ENCODE measurements around the gene IAH1.
"Not testable (repeated sequence)": the region's sequence is repeated elsewhere in the genome, so short reads cannot be mapped to it uniquely, and the experiment has no call there.

The IAH1 gene

DNA sequence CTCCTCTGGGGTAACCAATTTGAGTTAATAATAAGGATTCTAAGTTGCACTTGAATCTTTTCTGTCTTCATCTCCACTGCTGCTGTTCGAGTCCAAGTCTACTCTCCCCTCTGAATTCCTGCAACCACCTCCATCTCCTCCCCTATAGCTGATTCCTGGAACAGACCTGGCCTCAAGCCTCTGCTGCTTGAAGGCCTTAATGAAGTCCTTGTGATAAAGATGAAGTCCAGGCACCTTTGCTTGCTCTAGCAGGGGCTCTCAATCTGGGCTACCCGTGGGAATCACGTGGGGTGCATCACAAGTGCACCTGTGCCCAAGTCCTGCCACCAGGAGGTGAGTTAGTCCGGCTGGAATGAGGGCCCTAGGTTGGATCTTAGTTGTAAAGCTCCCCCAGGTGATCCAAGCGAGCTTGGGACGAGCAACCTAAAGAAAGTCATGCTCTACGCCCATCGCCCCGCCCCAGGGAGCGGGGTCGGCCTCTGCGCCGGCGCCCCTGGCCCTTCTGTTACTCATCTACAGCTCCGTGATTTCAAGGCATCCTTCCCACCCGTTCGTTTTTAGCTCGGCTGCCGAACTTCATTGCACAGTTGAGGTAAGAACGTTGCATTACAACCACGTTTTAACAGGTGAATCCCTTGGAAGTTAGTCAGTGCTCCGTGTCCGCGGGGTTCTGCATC is 905 bp upstream of the IAH1 start:
- DNase-seq: peak; percentile 19

DNA sequence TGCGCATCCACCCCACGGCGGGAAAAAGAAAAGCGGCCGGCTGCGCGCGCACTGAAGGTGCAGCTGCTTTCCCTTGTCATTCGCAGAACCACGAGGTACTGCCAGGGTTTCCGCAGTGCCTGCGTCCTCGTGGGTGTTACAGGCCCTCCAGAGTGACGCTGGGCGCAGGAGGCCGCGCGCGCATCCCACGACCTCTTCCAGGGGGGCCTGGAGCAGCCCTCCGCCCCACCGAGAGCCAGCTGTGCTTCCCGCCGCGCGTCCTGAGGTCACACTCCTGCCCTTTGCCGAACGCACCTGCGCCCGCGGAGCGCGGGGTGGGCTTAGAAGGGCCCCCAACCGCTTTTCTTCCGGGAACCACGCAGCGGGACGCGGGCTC is 378 bp upstream of the IAH1 start:
- DNase-seq: no peak

DNA sequence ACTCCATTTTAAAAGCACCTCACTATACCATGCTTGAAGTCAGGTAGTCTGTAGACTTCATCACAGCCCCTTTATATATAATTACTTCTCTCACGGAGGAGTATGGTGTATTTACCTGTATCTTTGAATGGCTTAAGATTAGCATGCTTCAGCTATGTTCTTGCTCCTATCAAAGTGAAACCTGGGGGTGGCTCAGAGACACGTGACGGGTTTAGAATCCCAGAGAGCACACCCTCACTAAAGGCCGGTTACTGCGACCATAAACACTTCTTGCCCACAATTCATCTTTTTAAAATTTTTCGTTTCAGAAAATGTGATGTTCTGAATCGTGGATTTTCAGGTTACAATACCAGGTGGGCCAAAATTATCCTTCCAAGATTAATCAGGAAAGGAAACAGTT is 3.6 kb downstream of the IAH1 start:
- DNase-seq: no peak

DNA sequence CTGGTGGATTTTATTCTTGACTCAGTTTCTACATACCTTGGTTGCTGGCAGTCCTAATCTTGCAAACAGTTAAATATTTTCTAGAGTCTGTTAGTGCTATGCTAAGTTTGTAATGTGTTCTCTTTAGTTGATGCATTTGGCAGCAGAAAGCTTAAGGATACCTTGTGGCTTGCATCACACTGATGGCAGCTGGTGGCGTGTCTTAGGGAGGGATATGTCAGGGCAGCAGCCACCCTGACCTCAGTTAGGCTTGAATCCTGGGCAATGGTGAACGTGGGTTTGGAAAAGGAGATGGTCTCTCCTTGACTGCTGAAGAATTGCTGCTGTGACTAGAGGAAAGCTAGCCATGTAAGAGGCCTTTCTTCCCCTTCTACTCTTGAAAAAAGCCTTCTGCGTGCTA is 4.2 kb downstream of the IAH1 start:
- DNase-seq: no peak

DNA sequence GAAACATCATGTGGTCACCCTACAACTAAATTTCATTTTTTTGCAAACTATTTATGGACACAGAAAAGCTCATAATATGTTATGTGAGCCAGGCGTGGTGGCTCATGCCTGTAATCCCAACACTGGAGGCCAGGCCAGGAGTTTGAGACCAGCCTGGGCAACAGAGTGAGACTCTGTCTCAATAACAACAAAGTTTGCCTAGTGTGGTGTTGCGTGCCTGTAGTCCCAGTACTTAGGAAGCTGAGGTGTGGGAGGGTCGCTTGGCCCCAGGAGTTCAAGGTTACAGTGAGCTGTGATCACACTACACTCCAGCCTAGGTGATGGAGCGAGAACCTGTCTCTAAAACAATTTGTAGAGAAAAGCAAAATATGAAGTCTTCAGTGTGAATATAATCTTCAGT is 5.8 kb downstream of the IAH1 start:
- DNase-seq: no peak

DNA sequence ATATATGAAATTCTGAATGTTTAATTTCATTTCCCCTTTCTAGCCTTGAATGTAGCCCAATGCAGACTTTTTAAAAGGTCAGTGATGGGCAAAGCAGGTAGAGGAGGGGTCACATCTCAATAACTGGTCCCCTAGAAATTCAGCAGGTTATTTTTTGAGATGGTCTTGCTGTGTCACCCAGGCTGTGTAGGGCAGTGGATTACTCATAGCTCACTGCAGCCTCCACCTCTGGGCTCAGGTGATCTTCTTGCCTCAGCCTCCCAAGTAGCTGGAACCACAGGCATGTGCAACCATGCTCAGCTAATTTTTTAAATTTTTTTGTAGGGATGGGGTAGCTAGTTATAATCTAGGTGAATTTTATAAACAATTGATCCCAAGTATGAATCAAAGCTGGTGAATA is 8.8 kb downstream of the IAH1 start:
- DNase-seq: no peak

DNA sequence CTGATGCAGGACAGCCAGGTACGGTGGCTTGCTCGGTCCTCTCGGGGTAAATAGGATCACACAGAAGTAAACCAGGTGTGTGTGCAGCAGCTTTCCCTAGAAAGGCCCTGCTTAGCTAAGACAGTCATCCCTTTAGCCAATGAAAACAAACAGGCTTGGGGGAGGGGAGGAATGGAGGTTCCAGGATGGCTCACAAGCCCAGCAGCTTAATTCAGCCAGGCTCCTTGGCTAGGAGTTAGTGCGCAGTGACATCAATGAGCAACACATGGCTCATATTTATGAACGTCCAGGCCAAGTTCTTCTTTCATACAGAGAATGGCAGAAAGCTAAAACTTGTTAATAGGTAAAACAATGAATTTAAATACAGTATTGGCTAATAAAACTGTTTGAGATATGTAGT is 10.2 kb downstream of the IAH1 start:
- DNase-seq: peak; percentile 25

DNA sequence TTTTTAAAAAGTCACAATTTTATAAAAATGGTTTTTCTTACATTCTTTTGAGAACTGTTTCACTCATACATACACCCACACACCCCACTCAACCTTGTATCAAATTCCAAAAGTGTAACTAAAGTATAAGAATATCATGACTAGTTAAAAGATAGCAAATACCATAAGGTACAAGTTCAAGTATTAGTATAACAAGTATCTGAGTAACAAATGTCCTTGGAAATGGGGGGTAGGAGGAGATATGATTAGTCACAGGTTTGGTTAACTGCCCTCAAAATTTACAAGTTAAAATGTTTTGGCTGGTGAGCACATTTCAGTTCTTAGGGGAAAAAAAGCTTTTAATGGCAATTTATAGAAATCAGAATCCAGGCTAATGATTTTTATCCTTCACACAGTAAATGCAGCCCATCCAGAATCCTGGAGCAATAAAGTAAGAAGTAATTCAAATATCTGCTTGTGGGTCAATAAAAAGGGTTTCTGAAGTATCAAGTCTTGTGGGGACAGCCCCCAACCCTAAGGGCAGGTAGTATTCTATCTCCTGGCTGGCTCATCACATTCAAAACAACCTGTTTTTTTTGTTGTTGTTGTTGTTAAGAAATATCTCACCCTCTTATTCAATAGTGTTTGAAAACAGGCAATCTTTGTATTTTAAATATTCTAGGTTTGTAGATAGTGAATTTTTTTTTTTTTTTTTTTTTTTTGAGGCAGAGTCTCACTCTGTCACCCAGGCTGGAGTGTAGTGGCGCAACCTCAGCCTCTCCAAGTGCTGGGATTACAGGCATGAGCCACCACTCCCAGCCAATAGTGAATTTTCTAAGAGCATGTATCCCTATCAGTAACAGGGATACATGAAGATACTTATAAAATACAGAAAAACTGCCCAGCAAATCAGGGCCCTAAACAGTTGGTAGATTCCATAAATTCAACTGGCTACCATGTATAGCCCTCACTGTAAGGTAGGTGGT is 14.5 kb downstream of the IAH1 start:
- DNase-seq: peak; percentile 48

DNA sequence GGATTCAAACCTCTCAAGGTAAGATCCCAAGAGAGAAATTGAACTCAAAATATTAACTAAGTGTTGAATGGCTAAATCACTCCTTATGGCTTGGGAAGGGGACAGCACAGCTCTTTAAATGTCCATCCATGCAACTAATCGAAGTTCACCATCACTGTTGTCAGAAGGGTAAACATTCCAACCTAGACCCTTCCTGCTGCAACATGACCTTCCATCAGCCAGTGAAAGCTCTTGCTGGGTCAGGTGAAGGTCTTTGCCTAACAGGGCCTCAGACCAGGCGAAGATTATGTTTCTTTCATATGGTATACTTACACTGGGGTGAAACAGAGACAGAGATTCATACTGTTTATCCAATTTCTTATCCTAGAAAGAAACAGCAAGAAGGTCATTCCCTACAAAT is 16.4 kb downstream of the IAH1 start:
- no peak for DNase-seq

DNA sequence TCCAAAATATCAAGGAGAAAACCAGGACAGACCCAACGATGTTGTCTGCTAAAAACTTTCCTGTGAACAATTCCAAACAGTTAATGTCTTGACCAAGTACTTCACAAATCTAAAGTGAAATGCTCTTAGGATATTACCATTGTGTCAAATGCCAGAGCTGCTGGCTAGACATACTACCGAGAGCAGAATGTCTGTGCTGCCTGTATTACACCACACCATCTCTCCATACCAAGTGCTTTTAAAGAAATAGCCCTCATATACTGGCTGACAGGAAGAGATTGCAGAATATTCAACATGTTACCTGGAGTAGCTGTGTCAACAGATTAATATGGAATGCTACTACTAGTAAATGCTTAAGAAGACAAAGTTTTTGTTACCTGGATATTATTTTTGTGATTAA is 18.6 kb downstream of the IAH1 start:
- no peak for DNase-seq

DNA sequence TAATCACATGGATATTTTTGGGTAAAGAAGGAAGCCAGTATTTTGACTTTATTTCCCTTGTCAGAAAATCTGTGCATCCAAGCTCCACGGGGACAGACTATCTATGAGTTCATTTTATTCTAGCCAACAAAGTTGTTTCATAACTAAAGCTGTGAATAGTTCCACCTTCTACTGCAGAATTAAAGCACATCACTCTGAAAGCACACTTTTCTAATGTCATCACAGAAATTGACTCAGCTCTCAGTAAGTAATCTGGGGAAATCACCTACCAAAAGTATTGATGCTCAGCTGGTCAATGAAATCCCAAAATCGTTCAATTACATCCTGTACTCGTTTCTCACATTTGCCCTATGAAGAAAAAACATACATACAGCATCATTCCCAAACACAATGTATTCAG is 19.1 kb downstream of the IAH1 start:
- DNase-seq: no peak

DNA sequence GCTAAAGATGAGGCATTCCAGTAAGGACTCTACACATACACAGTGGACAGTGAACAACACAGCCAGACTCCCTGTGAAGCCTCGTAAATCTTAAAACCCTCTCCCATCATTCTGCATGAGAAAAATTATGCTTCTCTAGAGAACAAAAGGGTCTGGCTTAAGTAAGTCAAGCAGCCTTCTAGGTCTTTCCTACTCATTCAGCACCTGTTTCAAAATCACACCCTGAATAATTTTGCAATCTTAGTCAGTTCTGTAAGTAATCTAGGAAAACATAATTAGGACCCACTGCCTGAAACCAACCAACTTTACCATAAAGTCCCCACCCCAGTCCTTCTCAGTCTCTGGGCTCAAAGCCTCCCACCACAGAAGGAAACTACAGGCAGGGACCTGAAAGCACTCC is 19.7 kb downstream of the IAH1 start:
- DNase-seq: no peak

DNA sequence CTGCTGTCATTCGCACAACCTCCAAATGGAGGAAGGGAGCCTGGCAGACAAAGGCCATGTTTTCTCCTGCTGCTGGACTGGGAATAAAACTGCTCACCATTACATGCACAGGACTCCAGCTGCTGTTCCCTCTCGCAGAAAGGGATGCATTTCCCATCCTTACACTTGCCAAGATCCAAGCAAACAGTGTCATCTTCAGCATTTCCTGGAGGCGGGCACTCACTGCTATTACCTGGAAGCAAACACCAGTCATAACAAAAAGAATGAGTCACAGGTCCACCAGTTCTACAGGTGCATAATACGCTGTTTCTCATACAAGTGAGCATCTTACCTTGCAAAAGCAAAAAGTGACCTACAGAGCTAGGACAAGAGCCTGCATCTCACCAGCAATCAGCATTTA is 22.7 kb downstream of the IAH1 start:
- no peak for DNase-seq

DNA sequence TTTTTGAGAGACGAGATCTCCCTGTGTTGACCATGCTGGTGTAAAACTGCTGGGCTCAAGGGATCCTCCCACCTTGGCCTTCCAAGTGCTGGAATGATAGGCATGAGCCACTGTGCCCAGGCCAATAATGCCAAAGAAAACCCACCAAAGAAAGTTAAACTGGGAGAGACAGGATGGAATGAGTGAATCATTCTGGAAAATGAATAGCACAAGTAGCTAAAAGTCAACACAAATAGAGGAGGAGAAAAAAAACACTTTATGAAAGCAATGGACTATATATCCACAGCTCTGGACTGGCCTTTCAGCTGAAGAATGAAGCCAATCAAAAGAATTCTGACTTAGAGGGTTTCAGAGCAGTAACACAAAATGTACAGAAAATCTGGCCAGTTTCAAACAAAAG is 23.9 kb downstream of the IAH1 start:
- no peak for DNase-seq

DNA sequence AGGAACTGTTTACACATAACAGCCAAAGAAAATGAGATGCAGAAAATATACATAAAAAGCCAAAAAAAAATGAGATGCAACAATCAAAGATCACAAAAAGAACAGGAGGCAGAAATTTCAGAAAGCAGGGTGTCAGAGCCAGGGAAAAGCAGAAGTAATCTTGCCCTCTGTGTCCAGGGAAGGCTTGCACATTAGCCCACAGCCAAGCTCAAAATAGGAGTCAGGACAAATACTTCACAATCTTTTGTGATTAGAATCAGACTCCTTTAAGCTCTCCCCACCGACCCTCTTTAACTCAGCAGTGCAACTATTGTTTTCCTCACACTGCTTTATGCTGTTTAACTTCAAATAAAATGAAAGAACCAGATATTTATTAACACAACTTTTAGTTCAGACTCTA is 34.6 kb downstream of the IAH1 start:
- DNase-seq: no peak

DNA sequence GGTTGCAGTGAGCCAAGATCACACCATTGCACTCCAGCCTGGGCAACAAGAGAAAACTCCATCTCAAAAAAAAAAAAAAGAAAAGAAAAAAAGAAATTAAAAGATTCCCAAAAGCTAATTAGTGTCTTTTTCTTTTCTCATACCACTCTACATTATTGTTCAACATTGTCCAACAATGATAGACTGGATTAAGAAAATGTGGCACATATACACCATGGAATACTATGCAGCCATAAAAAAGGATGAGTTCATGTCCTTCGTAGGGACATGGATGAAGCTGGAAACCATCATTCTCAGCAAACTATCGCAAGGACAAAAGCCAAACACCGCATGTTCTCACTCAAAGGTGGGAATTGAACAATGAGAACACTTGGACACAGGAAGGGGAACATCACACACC is 39.6 kb downstream of the IAH1 start:
- DNase-seq: not testable (repeated sequence)

DNA sequence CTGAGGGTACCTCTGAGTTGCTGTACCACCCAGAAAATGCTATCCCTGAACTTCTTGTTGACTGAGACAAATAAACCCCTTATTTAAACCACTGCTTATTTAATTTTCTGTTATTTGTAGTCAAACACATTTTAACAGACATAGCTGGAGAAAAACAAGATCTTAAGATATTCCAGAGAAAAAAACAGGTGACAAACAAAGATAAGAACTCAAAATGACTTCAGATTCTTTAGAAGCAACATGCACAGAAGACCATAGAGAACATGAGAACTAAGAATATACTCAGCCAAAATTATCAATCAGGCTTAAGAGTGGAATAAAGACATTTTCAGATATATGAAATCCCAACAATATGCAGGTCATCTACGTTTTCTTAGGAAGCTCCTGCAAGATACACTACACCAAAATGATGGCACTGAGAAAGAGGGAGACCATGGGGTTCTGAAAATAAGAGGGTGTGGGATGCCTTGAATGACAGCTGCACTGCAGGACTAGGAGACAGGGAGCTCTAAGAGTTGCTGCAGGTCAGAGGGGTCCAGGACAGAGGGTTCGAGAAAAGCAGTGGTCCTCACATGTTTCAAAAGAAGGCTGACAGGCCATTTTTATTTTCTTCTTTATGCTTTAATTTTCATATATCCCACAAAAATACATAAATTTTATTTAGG is 42.9 kb downstream of the IAH1 start:
- DNase-seq: no peak

DNA sequence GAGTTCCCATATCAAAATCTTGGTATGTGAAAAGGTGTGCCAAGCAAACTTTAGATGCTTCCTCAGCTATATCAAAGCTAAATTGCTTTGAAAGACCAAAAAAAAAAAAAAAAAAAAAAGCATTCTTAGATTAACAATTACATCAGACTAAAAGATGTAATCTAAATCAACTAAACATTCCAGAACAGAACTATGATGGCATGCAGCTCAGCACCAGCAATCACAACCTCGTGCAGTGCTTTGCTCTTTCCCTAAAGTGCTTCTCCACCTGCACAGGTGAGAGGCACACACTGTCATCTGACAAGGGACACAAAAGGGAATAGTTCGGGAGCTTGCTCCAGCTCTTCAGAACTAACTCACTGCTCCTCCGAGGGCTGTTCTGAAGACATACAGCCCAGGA is 43.8 kb downstream of the IAH1 start:
- DNase-seq: no peak

DNA sequence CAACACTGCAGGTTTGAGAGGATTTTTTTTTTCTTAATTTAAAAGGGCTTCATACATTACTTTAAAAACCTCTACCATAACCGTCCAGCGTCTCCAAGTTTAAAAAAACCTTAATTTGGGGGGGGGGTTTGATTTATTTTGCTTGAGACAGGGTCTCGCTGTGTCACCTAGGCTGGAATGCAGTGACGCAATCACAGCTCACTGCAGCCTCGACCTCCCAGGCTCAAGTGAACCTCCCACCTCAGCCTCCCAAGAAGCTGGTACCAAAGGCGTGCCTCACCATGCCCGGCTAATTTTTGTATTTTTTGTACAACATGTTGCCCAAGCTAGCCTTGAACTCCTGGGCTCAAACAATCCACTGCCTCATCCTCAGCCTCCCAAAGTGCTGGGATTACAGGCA is 44.4 kb downstream of the IAH1 start:
- no peak for DNase-seq

DNA sequence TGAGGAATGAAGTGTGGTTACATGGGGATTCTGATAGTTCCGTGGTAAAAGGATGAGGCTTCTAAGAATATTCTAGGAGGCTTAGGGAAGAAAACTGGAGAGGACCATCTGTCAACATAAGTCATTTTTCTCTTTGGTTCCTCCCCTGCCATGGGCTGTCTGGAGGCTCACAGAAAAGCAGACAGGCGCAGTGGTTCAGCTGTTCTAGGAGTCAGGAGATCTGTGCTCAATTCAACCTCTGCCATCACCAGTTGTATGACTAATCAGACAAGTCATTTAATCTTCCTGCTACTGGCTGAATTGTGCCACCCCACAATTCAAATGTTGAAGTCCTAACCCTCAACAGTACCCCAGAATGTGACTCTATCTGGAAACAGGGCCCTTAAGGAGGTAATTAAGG is 44.9 kb downstream of the IAH1 start:
- DNase-seq: no peak

DNA sequence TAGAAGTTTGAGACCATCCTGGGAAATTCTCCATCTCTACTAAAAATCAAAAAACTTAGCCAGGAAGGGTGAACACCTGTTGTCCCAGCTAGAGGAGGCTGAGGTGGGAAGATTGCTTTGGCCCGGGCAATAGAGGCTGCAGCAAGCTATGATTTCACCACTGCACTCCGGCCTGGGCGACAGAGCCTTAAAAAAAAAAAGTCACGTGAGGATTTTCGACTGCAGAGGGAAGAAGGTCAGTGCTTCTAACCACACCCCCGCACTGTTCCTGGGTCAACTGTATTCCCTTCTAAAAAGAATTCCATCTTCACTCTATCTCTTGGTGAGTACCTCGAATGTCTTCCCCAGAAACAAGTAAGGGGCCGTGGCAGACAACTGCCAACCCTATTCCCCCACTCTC is 49.9 kb downstream of the IAH1 start:
- DNase-seq: no peak

DNA sequence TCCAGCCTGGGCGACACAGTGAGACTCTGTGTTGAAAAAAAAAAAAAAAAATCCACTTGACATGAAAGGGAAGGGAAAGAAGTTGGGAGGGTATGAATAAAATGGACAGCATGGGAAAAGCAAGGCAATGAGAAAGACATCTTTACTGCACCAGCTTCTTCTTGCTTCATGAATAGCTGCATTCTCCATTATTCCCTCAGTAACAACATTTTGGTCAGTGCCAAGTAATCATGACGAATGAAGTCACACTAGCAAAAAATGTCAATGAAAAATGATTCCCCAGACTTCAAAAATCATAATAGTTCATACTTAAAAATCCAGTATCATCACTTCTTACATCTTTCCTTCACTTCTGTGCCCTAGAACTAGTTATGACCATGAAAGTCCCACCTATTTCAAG is 50.9 kb downstream of the IAH1 start:
- DNase-seq: no peak

DNA sequence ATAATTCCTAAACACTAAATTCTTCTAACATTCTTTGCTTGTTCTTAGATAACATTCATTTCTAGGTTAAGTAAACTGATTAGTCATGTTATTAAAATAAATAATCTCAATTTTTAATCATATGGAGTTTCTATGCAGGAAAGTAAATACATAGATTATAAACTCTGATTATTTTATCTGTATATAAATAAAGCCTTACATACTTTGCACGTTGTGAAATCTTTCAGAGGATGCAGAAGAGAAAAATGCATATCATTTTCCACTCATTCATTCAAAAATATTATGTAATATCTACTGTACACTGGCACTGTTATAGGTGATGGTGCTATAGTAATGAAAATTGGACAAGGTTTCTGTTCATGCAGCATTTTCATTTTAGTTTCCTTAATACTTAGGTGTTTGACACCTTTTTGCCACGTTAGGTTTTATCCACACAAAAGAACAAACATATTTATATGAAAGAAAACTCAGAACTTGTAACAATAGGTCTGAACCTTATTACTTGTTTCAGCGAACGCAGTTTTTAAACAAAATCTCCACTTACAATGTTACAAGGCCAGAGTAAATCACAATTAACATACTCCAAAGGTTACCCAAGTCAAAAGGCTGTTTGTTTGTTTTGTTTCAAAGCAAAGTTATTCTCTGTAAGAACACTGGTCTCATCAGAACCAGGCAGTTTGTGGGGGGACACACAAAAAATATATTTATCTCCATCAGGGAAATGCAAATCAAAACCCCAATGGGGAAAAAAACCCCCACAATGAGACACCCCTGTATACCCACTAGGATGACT is 53.8 kb downstream of the IAH1 start:
- no peak for DNase-seq

Data from fibroblast of skin of right quadriceps (primary cell).